SK-N-SH treated with all-trans-retinoic acid at 6 μM for 48 hours (cell line): ENCODE data around the gene TRIM50.

Experiments
- ATAC-seq: fragments of 200-7000 bp; cut with Tn5 transposase; 3 replicates; pipeline ENCODE4 v1.9.1; 2020; ENCODE audit warnings: mild to moderate bottlenecking, moderate library complexity
- ARNTL ChIP-seq: fragments of 450-650 bp; formaldehyde crosslinking; IDR thresholded peaks from 2 replicates; pipeline ENCODE4 v1.5.0; 2020; ENCODE audit warnings: low read depth, mild to moderate bottlenecking, moderate library complexity, borderline replicate concordance
- BACH2 ChIP-seq: fragments of 250-450 bp; sonication (Bioruptor Pico); IDR thresholded peaks from 2 replicates; pipeline ENCODE4 v1.9.0; 2021; ENCODE audit warnings: mild to moderate bottlenecking, borderline replicate concordance
- CSDC2 ChIP-seq: fragments of 250-450 bp; sonication (Bioruptor Pico); IDR thresholded peaks from 2 replicates; pipeline ENCODE4 v1.5.0; 2020; ENCODE audit warnings: mild to moderate bottlenecking, moderate library complexity
- GLIS3 ChIP-seq: fragments of 250-450 bp; sonication (Bioruptor Pico); IDR thresholded peaks from 2 replicates; pipeline ENCODE4 v1.5.0; 2020; ENCODE audit warnings: mild to moderate bottlenecking, moderate library complexity
- ISL1 ChIP-seq: fragments of 250-450 bp; sonication (Bioruptor Pico); IDR thresholded peaks from 2 replicates; pipeline ENCODE4 v2.1.2; 2022; ENCODE audit warnings: mild to moderate bottlenecking, moderate library complexity
- TOX ChIP-seq: fragments of 250-450 bp; sonication (Bioruptor Pico); IDR thresholded peaks from 2 replicates; pipeline ENCODE4 v1.8.0; 2021; ENCODE audit warnings: mild to moderate bottlenecking, moderate library complexity, borderline replicate concordance
- ZC3H10 ChIP-seq: fragments of 250-450 bp; sonication (Bioruptor Pico); IDR thresholded peaks from 2 replicates; pipeline ENCODE4 v1.5.1; 2021; ENCODE audit warnings: mild to moderate bottlenecking, moderate library complexity
- ZFP3 ChIP-seq: fragments of 250-450 bp; sonication (Bioruptor Pico); IDR thresholded peaks from 2 replicates; pipeline ENCODE4 v1.5.0; 2020; ENCODE audit warnings: mild to moderate bottlenecking, moderate library complexity
- ZFP30 ChIP-seq: fragments of 450-650 bp; formaldehyde crosslinking; IDR thresholded peaks from 2 replicates; pipeline ENCODE4 v1.5.0; 2022; ENCODE audit warnings: mild to moderate bottlenecking, moderate library complexity
- ZNF565 ChIP-seq: fragments of 450-650 bp; formaldehyde crosslinking; conservative IDR thresholded peaks from 2 replicates; pipeline ENCODE4 v1.5.0; 2020; ENCODE audit warnings: low read depth, mild to moderate bottlenecking, moderate library complexity
- ZNF70 ChIP-seq: fragments of 450-650 bp; formaldehyde crosslinking; IDR thresholded peaks from 2 replicates; pipeline ENCODE4 v1.5.0; 2020; ENCODE audit warnings: mild to moderate bottlenecking, moderate library complexity
- TF ChIP-seq, protein P1 (sequence below): fragments of 250-450 bp; sonication (Bioruptor Pico); IDR thresholded peaks from 2 replicates; pipeline ENCODE4 v1.8.0; 2021; ENCODE audit warnings: low read depth, mild to moderate bottlenecking, moderate library complexity, borderline replicate concordance
- TF ChIP-seq, protein P2 (sequence below): fragments of 250-450 bp; sonication (Bioruptor Pico); IDR thresholded peaks from 2 replicates; pipeline ENCODE4 v1.5.0; 2020; ENCODE audit warnings: mild to moderate bottlenecking, moderate library complexity
- TF ChIP-seq, protein P3 (sequence below): fragments of 250-450 bp; sonication (Bioruptor Pico); IDR thresholded peaks from 2 replicates; pipeline ENCODE4 v1.5.1; 2020; ENCODE audit warnings: low read depth, mild to moderate bottlenecking, moderate library complexity
- TF ChIP-seq, protein P4 (sequence below): fragments of 250-450 bp; sonication (Bioruptor Pico); IDR thresholded peaks from 2 replicates; pipeline ENCODE4 v1.5.1; 2021; ENCODE audit warnings: mild to moderate bottlenecking, moderate library complexity

TRIM50 gene

DNA sequence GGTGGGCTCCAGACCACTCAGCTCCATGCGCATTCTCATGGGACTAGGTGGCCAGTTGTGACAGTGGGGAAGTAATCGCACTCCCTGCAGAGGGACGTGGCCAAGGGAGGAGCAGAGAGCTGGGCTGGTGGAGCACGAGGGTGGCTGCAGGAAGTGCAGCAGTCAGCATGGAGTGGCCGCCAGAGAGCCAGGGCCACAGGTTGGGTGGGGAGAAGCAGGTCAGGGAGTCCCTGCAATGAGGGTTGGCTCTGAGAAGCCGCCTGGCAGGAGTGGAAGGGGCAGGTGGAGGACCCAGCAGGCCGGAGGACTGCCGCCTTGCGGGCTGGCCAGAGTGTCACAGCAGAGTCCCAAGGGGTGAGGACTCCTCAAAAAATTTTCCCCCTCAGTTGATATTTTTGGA lies 26.3 kb upstream of the TRIM50 start:
- TF ChIP-seq ISL1 = no peak
- TF ChIP-seq, all 23 proteins: peak for 0
- no peak for ATAC-seq

DNA sequence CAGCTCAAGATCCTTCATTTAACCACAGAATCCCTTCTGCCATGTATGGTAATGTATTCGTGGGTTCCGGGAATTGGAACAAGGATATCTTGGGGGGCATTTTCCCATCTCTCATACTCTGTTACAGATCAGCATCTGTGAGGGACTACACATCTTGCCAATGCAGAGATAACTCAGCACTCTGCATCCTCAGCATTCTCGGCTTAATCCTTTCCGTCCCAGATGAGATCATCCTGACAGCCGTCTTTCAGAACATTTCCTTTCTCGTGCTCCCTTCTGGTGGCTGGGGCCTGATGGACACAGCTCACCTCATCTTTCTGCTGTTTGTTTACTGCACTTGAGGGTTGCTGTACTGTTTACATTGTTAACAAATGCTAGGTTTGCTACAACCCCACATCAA lies 25.4 kb upstream of the TRIM50 start:
- ATAC-seq = no peak
- TF ChIP-seq GLIS3 (CRISPR knock-in tag) (no peak), ZNF565 (CRISPR knock-in tag) (no peak), ZC3H10 (no peak), TOX (CRISPR knock-in tag) (no peak)
- TF ChIP-seq, protein P1, sequence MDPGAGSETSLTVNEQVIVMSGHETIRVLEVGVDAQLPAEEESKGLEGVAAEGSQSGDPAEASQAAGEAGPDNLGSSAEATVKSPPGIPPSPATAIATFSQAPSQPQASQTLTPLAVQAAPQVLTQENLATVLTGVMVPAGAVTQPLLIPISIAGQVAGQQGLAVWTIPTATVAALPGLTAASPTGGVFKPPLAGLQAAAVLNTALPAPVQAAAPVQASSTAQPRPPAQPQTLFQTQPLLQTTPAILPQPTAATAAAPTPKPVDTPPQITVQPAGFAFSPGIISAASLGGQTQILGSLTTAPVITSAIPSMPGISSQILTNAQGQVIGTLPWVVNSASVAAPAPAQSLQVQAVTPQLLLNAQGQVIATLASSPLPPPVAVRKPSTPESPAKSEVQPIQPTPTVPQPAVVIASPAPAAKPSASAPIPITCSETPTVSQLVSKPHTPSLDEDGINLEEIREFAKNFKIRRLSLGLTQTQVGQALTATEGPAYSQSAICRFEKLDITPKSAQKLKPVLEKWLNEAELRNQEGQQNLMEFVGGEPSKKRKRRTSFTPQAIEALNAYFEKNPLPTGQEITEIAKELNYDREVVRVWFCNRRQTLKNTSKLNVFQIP (CRISPR knock-in tag) = no peak
- TF ChIP-seq, all 23 proteins: peak for 0

DNA sequence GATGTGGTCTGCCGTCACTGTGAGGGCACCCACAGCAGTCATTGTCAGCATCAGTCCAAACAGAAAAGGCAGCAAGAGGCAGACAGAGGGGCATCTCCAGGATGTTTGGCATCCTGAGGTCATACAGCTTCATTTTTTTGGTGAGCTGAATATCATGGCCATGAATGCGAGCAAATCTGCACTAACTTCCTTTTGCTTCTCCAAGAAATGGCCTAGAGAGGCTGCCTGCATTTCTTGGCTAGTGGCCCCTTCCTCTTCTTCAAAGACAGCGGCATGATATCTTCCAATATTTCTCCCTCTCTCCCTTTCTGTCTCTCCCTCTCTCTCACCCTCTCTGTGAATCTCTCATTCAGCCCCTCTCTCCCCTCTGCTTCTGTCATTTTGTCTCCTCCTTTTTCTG lies 24.9 kb upstream of the TRIM50 start:
- no peak for ATAC-seq
- no peak for TF ChIP-seq ARNTL (CRISPR knock-in tag)
- no peak for TF ChIP-seq ZNF565 (CRISPR knock-in tag)
- TF ChIP-seq, all 23 proteins: peak for 0

DNA sequence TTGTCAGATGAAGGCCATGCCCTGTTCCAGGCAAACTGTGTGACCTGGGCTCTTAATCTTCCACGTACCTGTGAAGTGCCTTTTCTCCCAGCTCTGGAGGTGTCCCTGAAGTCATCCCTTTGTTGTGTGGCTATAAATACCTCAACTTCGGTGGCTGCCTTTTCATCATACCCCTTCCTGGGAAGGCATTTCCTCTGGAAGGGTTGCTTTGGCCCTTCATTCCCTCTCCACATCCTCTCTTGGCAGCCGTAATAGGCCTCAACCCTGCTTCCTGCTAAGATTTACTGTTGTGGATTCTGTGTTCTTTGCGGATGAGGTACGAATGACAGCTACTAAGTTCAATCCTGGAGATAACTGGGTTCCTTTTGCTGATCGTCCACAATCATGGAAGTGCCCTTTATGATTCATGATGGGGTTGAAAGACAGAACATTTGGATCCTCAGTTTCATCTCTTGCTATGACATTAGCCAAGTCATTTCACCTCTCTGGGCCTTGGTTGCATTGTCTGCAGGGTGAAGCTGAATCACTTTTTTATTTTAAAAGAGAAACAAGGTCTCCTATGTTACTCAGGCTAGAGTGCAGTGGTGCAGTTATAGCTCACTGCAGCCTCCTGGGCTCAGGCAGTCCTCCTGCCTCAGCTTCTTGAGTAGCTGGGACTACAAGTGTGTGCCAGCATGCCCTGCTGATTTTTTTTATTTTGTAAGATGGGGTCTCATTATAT lies 23.7 kb upstream of the TRIM50 start:
- TF ChIP-seq, protein P2, sequence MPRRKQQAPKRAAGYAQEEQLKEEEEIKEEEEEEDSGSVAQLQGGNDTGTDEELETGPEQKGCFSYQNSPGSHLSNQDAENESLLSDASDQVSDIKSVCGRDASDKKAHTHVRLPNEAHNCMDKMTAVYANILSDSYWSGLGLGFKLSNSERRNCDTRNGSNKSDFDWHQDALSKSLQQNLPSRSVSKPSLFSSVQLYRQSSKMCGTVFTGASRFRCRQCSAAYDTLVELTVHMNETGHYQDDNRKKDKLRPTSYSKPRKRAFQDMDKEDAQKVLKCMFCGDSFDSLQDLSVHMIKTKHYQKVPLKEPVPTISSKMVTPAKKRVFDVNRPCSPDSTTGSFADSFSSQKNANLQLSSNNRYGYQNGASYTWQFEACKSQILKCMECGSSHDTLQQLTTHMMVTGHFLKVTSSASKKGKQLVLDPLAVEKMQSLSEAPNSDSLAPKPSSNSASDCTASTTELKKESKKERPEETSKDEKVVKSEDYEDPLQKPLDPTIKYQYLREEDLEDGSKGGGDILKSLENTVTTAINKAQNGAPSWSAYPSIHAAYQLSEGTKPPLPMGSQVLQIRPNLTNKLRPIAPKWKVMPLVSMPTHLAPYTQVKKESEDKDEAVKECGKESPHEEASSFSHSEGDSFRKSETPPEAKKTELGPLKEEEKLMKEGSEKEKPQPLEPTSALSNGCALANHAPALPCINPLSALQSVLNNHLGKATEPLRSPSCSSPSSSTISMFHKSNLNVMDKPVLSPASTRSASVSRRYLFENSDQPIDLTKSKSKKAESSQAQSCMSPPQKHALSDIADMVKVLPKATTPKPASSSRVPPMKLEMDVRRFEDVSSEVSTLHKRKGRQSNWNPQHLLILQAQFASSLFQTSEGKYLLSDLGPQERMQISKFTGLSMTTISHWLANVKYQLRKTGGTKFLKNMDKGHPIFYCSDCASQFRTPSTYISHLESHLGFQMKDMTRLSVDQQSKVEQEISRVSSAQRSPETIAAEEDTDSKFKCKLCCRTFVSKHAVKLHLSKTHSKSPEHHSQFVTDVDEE (CRISPR knock-in tag) = no peak
- TF ChIP-seq GLIS3 (CRISPR knock-in tag) (no peak), ZC3H10 (no peak), ZFP3 (no peak), ZFP30 (no peak), CSDC2 (CRISPR knock-in tag) (no peak), ISL1 (no peak), ZNF70 (CRISPR knock-in tag) (no peak), TOX (CRISPR knock-in tag) (no peak), BACH2 (no peak)
- TF ChIP-seq, protein P3, sequence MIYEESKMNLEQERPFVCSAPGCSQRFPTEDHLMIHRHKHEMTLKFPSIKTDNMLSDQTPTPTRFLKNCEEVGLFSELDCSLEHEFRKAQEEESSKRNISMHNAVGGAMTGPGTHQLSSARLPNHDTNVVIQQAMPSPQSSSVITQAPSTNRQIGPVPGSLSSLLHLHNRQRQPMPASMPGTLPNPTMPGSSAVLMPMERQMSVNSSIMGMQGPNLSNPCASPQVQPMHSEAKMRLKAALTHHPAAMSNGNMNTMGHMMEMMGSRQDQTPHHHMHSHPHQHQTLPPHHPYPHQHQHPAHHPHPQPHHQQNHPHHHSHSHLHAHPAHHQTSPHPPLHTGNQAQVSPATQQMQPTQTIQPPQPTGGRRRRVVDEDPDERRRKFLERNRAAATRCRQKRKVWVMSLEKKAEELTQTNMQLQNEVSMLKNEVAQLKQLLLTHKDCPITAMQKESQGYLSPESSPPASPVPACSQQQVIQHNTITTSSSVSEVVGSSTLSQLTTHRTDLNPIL = no peak
- TF ChIP-seq, protein P4, sequence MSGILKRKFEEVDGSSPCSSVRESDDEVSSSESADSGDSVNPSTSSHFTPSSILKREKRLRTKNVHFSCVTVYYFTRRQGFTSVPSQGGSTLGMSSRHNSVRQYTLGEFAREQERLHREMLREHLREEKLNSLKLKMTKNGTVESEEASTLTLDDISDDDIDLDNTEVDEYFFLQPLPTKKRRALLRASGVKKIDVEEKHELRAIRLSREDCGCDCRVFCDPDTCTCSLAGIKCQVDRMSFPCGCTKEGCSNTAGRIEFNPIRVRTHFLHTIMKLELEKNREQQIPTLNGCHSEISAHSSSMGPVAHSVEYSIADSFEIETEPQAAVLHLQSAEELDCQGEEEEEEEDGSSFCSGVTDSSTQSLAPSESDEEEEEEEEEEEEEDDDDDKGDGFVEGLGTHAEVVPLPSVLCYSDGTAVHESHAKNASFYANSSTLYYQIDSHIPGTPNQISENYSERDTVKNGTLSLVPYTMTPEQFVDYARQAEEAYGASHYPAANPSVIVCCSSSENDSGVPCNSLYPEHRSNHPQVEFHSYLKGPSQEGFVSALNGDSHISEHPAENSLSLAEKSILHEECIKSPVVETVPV (CRISPR knock-in tag) = no peak
- no peak for ATAC-seq

DNA sequence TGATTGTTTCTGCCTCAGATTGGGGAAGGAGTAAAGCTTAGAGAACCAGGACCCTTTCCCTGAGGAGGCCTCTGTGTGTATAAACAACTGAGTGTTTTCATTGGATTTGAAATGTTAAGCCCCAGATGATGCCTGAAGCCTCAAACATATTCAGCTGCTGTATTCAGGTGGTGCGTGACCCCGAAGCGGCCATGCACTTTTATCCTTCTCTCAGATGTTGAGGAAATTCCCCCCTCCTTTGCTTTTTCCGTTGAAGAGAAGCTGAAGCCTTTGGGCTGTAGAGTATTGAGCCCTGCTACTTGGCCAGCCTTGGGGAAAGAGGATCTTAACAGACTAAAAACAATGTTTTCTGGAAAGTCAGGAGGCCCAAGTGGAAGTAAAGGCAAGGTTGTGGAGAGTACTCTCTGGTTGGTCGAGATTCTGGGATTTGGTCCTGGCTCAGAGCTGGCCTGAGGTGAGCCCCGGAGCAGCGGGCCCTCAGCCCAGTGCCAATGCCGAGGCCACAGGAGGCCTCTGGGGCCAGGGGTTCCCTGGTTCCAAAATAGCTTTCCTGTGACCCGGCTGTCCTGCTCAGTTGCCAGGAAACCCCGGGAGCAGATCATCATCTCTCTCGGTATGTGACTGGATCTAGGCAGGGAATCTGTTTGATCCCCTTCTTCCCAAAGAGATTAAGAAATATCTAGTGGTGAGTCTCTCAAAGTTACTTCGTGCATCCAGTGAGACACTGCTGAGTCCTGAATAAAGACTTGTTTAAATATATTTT lies 22.6 kb upstream of the TRIM50 start:
- TF ChIP-seq ZNF565 (CRISPR knock-in tag) = no peak
- TF ChIP-seq, protein P3 = no peak
- no peak for ATAC-seq
